Nephron (organoid): ENCODE results near the gene ZNF669.

ENCODE experiments used
- H3K27ac Mint-ChIP-seq, 3 experiments: 2 replicates each; pipeline ENCODE4 v1.8.0; 2020; ENCODE audit warnings: mixed read lengths in 3 of 3, mild to moderate bottlenecking in 2 of 3, moderate library complexity in 1 of 3
- H3K27me3 Mint-ChIP-seq: 2 replicates; pipeline ENCODE4 v1.8.0; 2021; ENCODE audit warnings: low read depth, mild to moderate bottlenecking, moderate library complexity, mixed read lengths
- H3K36me3 Mint-ChIP-seq: 2 replicates; pipeline ENCODE4 v1.8.0; 2020; ENCODE audit warnings: low read depth, mixed read lengths
- H3K4me1 Mint-ChIP-seq: 2 replicates; pipeline ENCODE4 v1.8.0; 2020; ENCODE audit warnings: mixed read lengths
- H3K4me3 Mint-ChIP-seq, 3 experiments: 2 replicates each; pipeline ENCODE4 v1.8.0; 2020; ENCODE audit warnings: mild to moderate bottlenecking in 3 of 3, mixed read lengths in 3 of 3, moderate library complexity in 2 of 3
- H3K9me3 Mint-ChIP-seq: 2 replicates; pipeline ENCODE4 v1.8.0; 2020; ENCODE audit warnings: mixed read lengths
- CTCF ChIP-seq, 3 experiments: fragments of 200-600 bp; sonication (generic); IDR thresholded peaks; one replicate each; pipeline ENCODE4 v1.5.0; 2021; ENCODE audit warnings: antibody characterized with exemption in 3 of 3; ENCODE audit not compliant: unreplicated experiment in 3 of 3

Gene ZNF669

GRCh38 chr1:247111259-247111699 lies 7.1 kb upstream of the ZNF669 start:
- Mint-ChIP-seq H3K4me1 (peaks cover 11% of the 10 kb centered on the region), H3K27me3 (peaks cover 3% of the 10 kb centered on the region), H3K4me3 (peak overlapping the region; percentile 83 to 88 (median 85)), H3K36me3 (peaks cover 27% of the 10 kb centered on the region), H3K9me3 (peaks cover 2% of the 10 kb centered on the region), H3K27ac (peak overlapping the region; percentile 77 to 91 (median 87))
- no peak for TF ChIP-seq CTCF (IDR thresholded peaks at IDR 0.05; ENCODE audit: unreplicated experiment in 3 of 3)

GRCh38 chr1:247110627-247111258 lies 6.6 kb upstream of the ZNF669 start:
- H3K4me3 Mint-ChIP-seq: peak overlapping the region; percentile 83 to 88 (median 85)
- H3K36me3 Mint-ChIP-seq: peaks cover 27% of the 10 kb centered on the region
- TF ChIP-seq CTCF (IDR thresholded peaks at IDR 0.05; ENCODE audit: unreplicated experiment in 3 of 3): no peak
- H3K4me1 Mint-ChIP-seq: peaks cover 11% of the 10 kb centered on the region
- peak overlapping the region; percentile 77 to 91 (median 87) for H3K27ac Mint-ChIP-seq
- H3K27me3 Mint-ChIP-seq: peaks cover 3% of the 10 kb centered on the region
- H3K9me3 Mint-ChIP-seq: peaks cover 2% of the 10 kb centered on the region

GRCh38 chr1:247107694-247108093 lies 3.5 kb upstream of the ZNF669 start:
- peaks cover 33% of the 10 kb centered on the region for H3K36me3 Mint-ChIP-seq
- peak overlapping the region in 2 of 3 experiments; percentile 20 to 79 for H3K4me3 Mint-ChIP-seq
- H3K27me3 Mint-ChIP-seq: no peaks in the 10 kb centered on the region
- no peak for TF ChIP-seq CTCF (IDR thresholded peaks at IDR 0.05; ENCODE audit: unreplicated experiment in 3 of 3)
- H3K4me1 Mint-ChIP-seq: peaks cover 16% of the 10 kb centered on the region
- H3K27ac Mint-ChIP-seq: no peak overlapping the region
- H3K9me3 Mint-ChIP-seq: peaks cover 7% of the 10 kb centered on the region

- H3K27ac Mint-ChIP-seq: no peak overlapping the region
- peaks cover 21% of the 10 kb centered on the region for H3K9me3 Mint-ChIP-seq
- H3K36me3 Mint-ChIP-seq: peaks cover 51% of the 10 kb centered on the region
These were observed 1.8 kb upstream of the ZNF669 start for GRCh38 chr1:247105966-247106365.

GRCh38 chr1:247104965-247105364 lies 809 bp upstream of the ZNF669 start:
- no peak for TF ChIP-seq CTCF (IDR thresholded peaks at IDR 0.05; ENCODE audit: unreplicated experiment in 3 of 3)
- peaks cover 30% of the 10 kb centered on the region for H3K9me3 Mint-ChIP-seq
- H3K27me3 Mint-ChIP-seq: no peaks in the 10 kb centered on the region
- peak overlapping the region; percentile 28 to 70 (median 61) for H3K4me3 Mint-ChIP-seq
- peaks cover 61% of the 10 kb centered on the region for H3K36me3 Mint-ChIP-seq
- H3K27ac Mint-ChIP-seq: no peak overlapping the region
- H3K4me1 Mint-ChIP-seq: peaks cover 9% of the 10 kb centered on the region

More at GRCh38 chr1:247105966-247106365, 1.8 kb upstream of the ZNF669 start:
- TF ChIP-seq CTCF (IDR thresholded peaks at IDR 0.05; ENCODE audit: unreplicated experiment in 3 of 3): no peak
- peaks cover 14% of the 10 kb centered on the region for H3K4me1 Mint-ChIP-seq
- no peaks in the 10 kb centered on the region for H3K27me3 Mint-ChIP-seq
- H3K4me3 Mint-ChIP-seq: peak overlapping the region in 2 of 3 experiments; percentile 54 to 64

GRCh38 chr1:247102381-247102780 lies 1.8 kb downstream of the ZNF669 start:
- Mint-ChIP-seq H3K4me3 (peak overlapping the region; percentile 90 to 93 (median 92)), H3K27me3 (no peaks in the 10 kb centered on the region)
- no peak for TF ChIP-seq CTCF (IDR thresholded peaks at IDR 0.05; ENCODE audit: unreplicated experiment in 3 of 3)

More at GRCh38 chr1:247102381-247102780, 1.8 kb downstream of the ZNF669 start:
- H3K27ac Mint-ChIP-seq: no peak overlapping the region
- H3K36me3 Mint-ChIP-seq: peaks cover 64% of the 10 kb centered on the region
- peaks cover 5% of the 10 kb centered on the region for H3K4me1 Mint-ChIP-seq
- peaks cover 43% of the 10 kb centered on the region for H3K9me3 Mint-ChIP-seq
